ENCODE data around the gene DEFB126. TPM values are rescaled to one million over a fixed set of nuclear protein-coding genes. Genes with fewer than 3 reads are reported as not detected.

DEFB126 gene
- total RNA-seq, 2 donors from 2014 or later: not detected

Other genes with a start within 250 kb of the DEFB126 start
- gene DEFB125, start 54.9 kb upstream of the DEFB126 start, total RNA-seq: not detected
- not detected for gene DEFB127, start 14.9 kb downstream of the DEFB126 start, total RNA-seq
- gene DEFB128, start 47.1 kb downstream of the DEFB126 start, total RNA-seq: not detected
- not detected for gene DEFB129, start 84.7 kb downstream of the DEFB126 start, total RNA-seq
- gene DEFB132, start 115.1 kb downstream of the DEFB126 start, total RNA-seq: not detected
- gene C20orf96, start 148.2 kb downstream of the DEFB126 start, total RNA-seq: 10 to 100 TPM; 10.1 to 13.1 TPM
- gene ZCCHC3, start 155.0 kb downstream of the DEFB126 start, total RNA-seq: 10 to 100 TPM; 10.2 to 13.0 TPM
- 1 to 10 TPM; 3.8 to 5.6 TPM for gene SOX12, start 183.0 kb downstream of the DEFB126 start, total RNA-seq
- 1 to 10 TPM; 9.4 to 10.0 TPM for gene NRSN2, start 204.5 kb downstream of the DEFB126 start, total RNA-seq
- gene TRIB3, start 238.2 kb downstream of the DEFB126 start, total RNA-seq: 10 to 100 TPM in 1 of 2 donors, 1 to 10 TPM in 1; 6.4 to 16.7 TPM

Measured in left colon (tissue), 2 donors.